Esophagus muscularis mucosa (tissue), 3 donors: ENCODE measurements around the gene RAI14.

ENCODE experiments used
- CTCF ChIP-seq, 3 experiments: fragments of 200-600 bp in 2 of 3; fragments of 450-650 bp in 1 of 3; sonication (generic) in 2 of 3; IDR thresholded peaks; one replicate each; pipeline ENCODE4 v1.5.1; 2017 to 2019; ENCODE audit warnings: antibody characterized with exemption in 3 of 3, mild to moderate bottlenecking in 2 of 3, moderate library complexity in 1 of 3
- EP300 ChIP-seq: sonication (generic); formaldehyde crosslinking; IDR thresholded peaks from one replicate; pipeline ENCODE4 v1.6.1; 2017; ENCODE audit warnings: antibody characterized with exemption

GRCh38 chr5:34770486-34770885 lies 114.4 kb downstream of the RAI14 start:
- no peak for TF ChIP-seq CTCF (IDR thresholded peaks at IDR 0.05)
- TF ChIP-seq EP300, result no peak
